Stimulated activated CD8-positive, alpha-beta memory T cell treated with anti-CD3 and anti-CD28 coated beads, Interleukin-4, amount 100 ng/mL, for 24 hours (primary cell): ENCODE measurements around the gene BAAT.
"Not testable (repeated sequence)": the region's sequence is repeated elsewhere in the genome, so short reads cannot be mapped to it uniquely, and the experiment has no call there.

Experiments
- DNase-seq: peaks from one replicate; pipeline ENCODE4 v3.0.0-alpha.2; 2020; ENCODE audit warnings: low read depth

Gene BAAT

GRCh38 chr9:101359679-101360078 lies 25.1 kb downstream of the BAAT start:
- no peak for DNase-seq

GRCh38 chr9:101356619-101357018 lies 28.2 kb downstream of the BAAT start:
- DNase-seq: no peak

- no peak for DNase-seq
These were observed 29.8 kb downstream of the BAAT start for GRCh38 chr9:101354765-101355708.

GRCh38 chr9:101354143-101354764 lies 30.6 kb downstream of the BAAT start:
- DNase-seq: no peak

- DNase-seq: no peak
These were observed 31.1 kb downstream of the BAAT start for GRCh38 chr9:101353683-101354082.

- DNase-seq: no peak
These were observed 31.8 kb downstream of the BAAT start for GRCh38 chr9:101352892-101353463.

GRCh38 chr9:101350285-101350684 lies 34.5 kb downstream of the BAAT start:
- no peak for DNase-seq

- no peak for DNase-seq
These were observed 42.2 kb downstream of the BAAT start for GRCh38 chr9:101342595-101342994.

- DNase-seq: no peak
These were observed 42.8 kb downstream of the BAAT start for GRCh38 chr9:101341958-101342357.

- DNase-seq: no peak
These were observed 47.6 kb downstream of the BAAT start for GRCh38 chr9:101337237-101337636.

- no peak for DNase-seq
These were observed 48.7 kb downstream of the BAAT start for GRCh38 chr9:101336091-101336490.

GRCh38 chr9:101333926-101334702 lies 50.7 kb downstream of the BAAT start:
- no peak for DNase-seq

- no peak for DNase-seq
These were observed 51.3 kb downstream of the BAAT start for GRCh38 chr9:101333490-101333889.

GRCh38 chr9:101332362-101332761 lies 52.4 kb downstream of the BAAT start:
- no peak for DNase-seq

- DNase-seq: not testable (repeated sequence)
These were observed 57.3 kb downstream of the BAAT start for GRCh38 chr9:101327422-101327909.

GRCh38 chr9:101326501-101326900 lies 58.3 kb downstream of the BAAT start:
- no peak for DNase-seq

- DNase-seq: no peak
These were observed 58.8 kb downstream of the BAAT start for GRCh38 chr9:101326035-101326434.

- no peak for DNase-seq
These were observed 59.8 kb downstream of the BAAT start for GRCh38 chr9:101325053-101325452.

- no peak for DNase-seq
These were observed 60.5 kb downstream of the BAAT start for GRCh38 chr9:101324245-101324804.

- no peak for DNase-seq
These were observed 61.7 kb downstream of the BAAT start for GRCh38 chr9:101323129-101323528.

- no peak for DNase-seq
These were observed 67.1 kb downstream of the BAAT start for GRCh38 chr9:101317735-101318134.

- DNase-seq: no peak
These were observed 69.7 kb downstream of the BAAT start for GRCh38 chr9:101315112-101315450.
